ENCODE results near the gene PLA2G12A.

PLA2G12A gene

DNA sequence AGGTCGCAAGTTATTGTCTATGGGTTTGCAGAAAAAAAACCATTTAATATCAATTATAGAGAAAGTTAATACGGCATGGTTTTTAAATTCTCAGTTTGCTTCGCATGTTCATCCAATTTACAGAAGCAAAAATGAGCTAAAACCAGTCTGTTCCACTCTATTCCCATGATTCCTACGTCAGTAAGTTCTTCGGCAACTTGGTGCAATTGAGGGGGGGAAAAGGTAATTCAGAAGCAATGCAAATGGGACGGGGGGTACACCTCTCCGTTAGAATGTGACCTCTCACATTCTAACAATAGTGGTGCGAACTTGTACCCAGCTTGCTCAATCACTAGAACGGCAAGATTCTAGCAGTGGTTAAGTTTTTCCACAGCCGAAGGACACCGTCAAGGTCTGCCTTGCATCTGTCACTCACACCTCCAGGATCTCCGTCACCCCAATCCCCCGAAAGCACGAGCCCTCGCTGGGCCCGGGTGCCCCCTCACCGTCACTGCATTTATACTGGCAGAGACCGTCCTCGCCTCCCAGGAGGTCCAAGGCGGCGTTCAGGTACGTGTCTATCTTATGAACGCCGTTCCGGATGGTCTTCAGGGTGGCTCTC is 653 bp downstream of the PLA2G12A start:
- no peak for DNase-seq (ENCODE audit: low read depth in 1 of 2, low spot score in 1 of 2)

GRCh38 chr4:109728385-109728784 is 1.5 kb downstream of the PLA2G12A start:
- no peak for DNase-seq (ENCODE audit: low read depth in 1 of 2, low spot score in 1 of 2)

DNA sequence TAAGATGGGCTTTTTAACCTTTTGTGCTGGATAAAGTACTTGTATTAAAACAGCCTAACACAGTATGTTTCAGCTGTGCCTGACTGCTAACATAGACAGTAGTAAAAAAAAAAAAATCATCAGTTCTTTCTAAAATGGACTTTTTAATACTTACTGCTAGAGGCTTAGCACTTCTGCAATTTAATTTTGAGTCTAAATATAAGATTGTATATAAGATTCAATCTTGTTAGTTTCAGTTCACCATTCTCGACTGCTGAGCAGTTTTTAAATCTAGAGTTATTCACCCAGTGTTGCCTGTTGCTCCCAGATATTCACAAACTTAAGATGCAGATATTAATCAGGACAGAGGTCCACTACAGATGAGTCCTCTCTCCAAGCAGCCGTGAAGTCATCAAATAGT is 6.8 kb downstream of the PLA2G12A start:
- DNase-seq (ENCODE audit: low read depth in 1 of 2, low spot score in 1 of 2), result no peak

DNA sequence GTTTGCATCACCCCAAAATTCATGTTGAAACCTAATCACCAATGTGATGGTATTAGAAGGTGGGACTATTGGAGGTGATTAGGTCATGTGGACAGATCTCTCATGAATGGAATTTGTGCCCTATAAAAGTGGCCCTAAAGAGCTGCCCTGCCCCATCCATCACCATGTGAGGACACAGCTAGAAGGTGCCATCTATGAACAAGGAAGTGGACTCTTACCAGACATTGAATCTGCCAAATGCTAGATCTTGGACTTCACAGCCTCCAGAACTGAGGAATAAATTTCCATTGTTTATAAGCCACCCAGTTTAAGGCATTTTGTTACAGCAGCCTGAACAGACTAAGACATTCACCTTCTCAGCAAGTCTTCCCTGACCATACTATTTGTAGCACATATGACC is 7.5 kb downstream of the PLA2G12A start:
- no peak for DNase-seq (ENCODE audit: low read depth in 1 of 2, low spot score in 1 of 2)

DNA sequence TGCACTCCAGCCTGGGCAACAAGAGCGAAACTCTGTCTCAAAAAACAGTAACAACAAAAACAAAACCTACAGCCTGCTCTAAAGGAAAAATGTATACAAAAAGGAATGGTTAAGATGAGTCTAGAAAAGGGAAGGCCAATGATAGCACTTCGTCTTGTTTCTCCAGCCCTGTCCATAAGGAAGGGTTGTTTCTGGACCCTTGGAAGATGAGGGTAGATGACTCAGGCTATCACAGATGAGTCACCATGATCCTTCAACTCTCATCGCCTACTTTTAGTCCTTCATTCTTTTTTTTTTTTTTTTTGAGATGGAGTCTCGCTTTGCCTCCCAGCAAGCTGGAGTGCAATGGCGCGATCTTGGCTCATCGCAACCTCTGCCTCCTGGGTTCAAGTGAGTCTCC is 8.8 kb downstream of the PLA2G12A start:
- no peak for DNase-seq (ENCODE audit: low read depth in 1 of 2, low spot score in 1 of 2)

GRCh38 chr4:109719604-109720003 is 10.3 kb downstream of the PLA2G12A start:
- no peak for DNase-seq (ENCODE audit: low read depth in 1 of 2, low spot score in 1 of 2)

DNA sequence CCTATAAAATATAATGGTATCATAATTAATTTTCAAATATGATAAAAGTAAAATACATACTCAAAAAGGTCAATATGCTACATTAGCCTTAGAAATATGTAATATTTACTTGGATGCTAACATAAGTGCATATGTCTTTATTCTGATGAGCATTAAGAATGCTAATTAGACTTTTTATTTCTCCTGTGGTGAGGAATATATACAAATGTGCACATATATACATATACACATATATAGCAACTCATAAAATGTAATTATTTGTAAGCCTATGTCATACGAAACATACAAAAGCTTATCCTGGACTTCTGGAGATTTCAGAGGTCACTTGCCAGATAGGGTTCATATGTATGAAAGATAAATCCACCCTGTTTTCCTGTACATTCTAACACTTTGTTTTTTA is 11.1 kb downstream of the PLA2G12A start:
- DNase-seq (ENCODE audit: low read depth in 1 of 2, low spot score in 1 of 2), result no peak

GRCh38 chr4:109713500-109713899 is 16.4 kb downstream of the PLA2G12A start:
- DNase-seq (ENCODE audit: low read depth in 1 of 2, low spot score in 1 of 2), result no peak

- no peak for DNase-seq (ENCODE audit: low read depth in 1 of 2, low spot score in 1 of 2)
Measured at GRCh38 chr4:109708990-109709389, 20.9 kb downstream of the PLA2G12A start.

DNA sequence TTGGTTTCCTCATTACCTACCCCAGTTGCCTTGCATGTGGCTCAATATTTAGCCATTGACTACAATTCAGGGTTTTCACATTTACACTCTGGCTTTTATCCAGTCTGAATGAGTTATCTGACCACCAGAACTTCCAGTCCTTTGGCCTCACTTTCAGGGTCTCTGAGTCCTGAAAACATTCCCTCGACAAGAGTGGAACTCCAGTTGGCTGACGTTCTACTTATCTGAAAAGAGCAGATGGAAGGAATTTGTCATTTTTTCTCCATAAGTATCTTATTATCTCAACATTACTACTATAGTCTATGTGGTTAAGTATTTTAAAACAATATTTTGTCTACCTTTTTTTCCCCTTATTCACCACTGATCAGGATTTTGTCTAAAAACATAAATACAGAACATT is 21.4 kb downstream of the PLA2G12A start:
- no peak for DNase-seq (ENCODE audit: low read depth in 1 of 2, low spot score in 1 of 2)

GRCh38 chr4:109703664-109704361 is 26.1 kb downstream of the PLA2G12A start:
- no peak for DNase-seq (ENCODE audit: low read depth in 1 of 2, low spot score in 1 of 2)

- peak; percentile 48 to 58 for DNase-seq (ENCODE audit: low read depth in 1 of 2, low spot score in 1 of 2)
Measured at GRCh38 chr4:109702950-109703663, 26.8 kb downstream of the PLA2G12A start, which contains the start of gene CASP6. TSS of gene CASP6 (minus strand) at chr4:109703445. CDS start at chr4:109703395, 50 bp downstream.

- no peak for DNase-seq (ENCODE audit: low read depth in 1 of 2, low spot score in 1 of 2)
Measured at GRCh38 chr4:109701566-109702410, 28.1 kb downstream of the PLA2G12A start.

DNA sequence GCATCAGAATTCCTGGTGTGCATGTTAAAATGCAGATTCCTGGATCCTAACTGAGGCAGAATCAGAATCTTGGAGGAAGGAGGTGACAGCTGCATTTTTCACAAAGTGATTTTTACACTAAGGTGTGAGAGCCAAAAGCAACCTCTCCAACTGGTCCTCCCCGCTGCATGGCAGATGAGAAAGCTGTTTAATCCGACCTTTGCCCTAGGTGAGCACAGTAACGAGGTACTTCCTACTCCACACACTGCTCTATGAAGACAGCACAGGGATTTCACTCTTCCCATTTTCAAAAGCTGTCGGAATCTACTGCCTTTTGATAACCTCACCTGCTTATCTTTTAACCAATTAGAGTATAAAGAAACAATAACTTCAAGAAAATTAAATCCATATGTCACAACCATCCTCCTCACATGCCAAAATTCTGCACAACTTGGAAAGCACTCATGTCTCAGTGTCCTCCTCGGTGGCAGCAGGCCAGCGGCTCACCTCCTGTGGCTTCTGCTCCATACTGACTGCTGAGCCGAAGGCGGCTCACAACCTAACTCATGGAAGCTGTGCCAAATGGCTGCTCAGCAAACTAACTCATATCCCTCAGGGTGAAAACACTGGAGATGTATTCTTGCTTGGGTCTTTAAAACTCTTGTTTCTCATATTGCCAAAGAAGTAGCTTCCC is 30.2 kb downstream of the PLA2G12A start:
- DNase-seq (ENCODE audit: low read depth in 1 of 2, low spot score in 1 of 2), result no peak

DNA sequence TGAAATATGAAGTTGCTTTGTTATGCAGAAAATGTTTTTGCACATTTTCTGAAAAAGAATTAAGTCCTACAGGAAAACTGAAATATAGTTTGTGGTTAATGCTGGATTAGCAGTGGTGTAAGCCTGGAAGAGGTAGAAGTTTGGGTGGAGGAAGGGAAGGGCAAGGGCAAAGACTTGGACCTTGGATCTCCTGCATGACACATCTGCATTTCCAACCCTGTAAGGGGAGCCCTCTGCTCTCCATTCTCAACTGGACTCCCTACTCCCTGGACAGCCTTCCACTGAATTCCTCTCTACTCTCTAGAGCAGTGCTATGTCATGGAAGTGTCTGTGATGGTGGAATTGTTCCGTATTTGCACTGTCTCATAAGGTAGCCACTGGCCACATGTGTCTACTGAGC is 31.2 kb downstream of the PLA2G12A start:
- no peak for DNase-seq (ENCODE audit: low read depth in 1 of 2, low spot score in 1 of 2)

GRCh38 chr4:109691411-109691920 is 38.4 kb downstream of the PLA2G12A start:
- no peak for DNase-seq (ENCODE audit: low read depth in 1 of 2, low spot score in 1 of 2)

DNA sequence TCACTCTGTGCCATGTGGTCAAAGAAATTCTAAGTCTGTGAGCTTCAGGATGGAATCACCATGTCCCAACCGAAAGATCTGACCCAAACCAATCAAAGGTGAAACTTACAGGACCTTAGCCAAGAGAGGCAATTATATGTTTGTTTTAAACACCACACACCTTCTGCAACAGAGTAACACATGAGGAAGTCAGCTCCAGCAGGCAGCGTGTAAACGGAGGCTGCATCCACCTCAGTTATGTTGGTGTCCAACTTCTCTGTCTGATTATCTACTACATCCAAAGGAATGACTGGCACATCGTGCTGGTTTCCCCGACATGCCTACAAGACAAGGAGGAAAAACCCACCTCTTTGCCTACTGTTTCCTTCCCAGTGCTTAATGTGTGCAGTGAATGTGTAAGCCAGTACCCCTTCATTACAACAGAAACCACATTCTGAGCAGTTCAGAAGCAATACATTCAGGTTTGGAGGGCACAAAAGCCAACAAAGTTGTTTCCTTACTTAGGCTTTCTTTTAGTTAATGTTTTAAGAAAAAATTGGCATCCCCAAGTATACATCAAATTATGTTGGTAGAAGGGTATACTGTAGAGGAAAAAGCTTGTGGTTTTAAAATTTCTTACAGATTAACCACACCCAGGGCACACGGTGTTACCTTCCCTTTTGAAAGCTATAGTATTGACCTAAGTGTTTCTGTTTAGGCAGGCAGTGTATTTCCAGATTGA is 39.0 kb downstream of the PLA2G12A start:
- DNase-seq (ENCODE audit: low read depth in 1 of 2, low spot score in 1 of 2), result no peak

- no peak for DNase-seq (ENCODE audit: low read depth in 1 of 2, low spot score in 1 of 2)
Measured at GRCh38 chr4:109684727-109685126, 45.1 kb downstream of the PLA2G12A start.

DNA sequence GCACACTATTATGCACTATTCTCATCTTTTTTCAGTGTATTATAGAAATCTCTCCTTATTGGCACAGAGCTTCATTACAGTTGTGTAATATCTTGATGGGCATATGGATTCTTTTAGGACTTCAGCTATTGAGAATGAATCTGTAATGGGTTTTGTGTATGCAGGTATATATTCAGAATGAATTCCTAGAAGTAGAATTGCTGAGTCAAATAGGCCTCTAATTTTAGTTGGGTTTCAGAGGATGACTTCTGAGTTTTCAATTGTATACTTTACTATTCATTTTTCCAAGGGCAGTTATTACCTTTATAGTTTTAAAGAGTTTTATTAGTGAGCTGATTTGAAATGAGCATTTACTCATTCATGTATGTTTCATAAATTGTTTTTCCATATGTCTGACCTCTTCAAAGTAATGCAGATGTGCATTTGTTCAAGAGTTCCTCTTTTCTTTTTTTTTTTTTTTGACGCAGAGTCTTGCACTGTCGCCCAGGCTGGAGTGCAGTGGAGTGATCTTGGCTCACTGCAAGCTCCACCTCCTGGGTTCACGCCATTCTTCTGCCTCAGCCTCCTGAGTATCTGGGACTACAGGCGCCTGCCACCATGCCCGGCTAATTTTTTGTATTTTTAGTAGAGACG is 46.1 kb downstream of the PLA2G12A start:
- DNase-seq (ENCODE audit: low read depth in 1 of 2, low spot score in 1 of 2), result no peak

DNA sequence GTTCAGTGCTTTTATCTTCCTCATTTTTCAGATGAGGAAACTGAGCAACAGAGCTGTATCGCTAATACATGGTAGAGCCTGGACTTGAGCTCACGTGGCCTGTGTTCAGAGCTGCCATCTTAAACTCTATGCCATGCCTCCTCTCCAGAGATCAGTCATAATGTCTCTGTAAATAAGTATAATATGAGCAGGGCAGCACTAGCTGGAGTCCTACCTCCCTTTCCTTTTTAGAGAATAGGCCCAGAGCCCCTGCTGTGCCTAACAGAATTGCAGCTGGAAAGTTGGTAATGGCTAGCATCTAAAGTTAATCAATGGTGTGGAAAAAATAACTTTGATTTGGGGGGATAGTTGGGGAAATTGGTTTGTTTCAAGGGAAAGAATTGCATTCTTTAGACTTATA is 47.0 kb downstream of the PLA2G12A start:
- DNase-seq (ENCODE audit: low read depth in 1 of 2, low spot score in 1 of 2), result no peak
